Measurements from ENCODE around the gene ANKDD1A.

- TF ChIP-seq REST (IDR thresholded peaks at IDR 0.05; ENCODE audit: insufficient read depth in 1 of 2, low read depth in 2 of 2, low read length in 2 of 2) (no peak), POLR2AphosphoS5 (IDR thresholded peaks at IDR 0.05; ENCODE audit: low read depth, low read length) (no peak), TAF1 (IDR thresholded peaks at IDR 0.05; ENCODE audit: borderline replicate concordance, insufficient read depth, low read length) (no peak), SIN3A (IDR thresholded peaks at IDR 0.05; ENCODE audit: borderline replicate concordance, insufficient read depth, low read length) (no peak), FOXP2 (optimal IDR thresholded peaks at IDR 0.05; ENCODE audit: borderline replicate concordance, extremely low read depth, extremely low read length, insufficient read depth) (no peak)
These were observed 49.3 kb downstream of the ANKDD1A start for GRCh38 chr15:64961013-64961412.

Measured in PFSK-1 (cell line).